HCT116 (cell line): ENCODE results near the gene ELFN1. TPM values are rescaled to one million over a fixed set of nuclear protein-coding genes. Genes with fewer than 3 reads are reported as not detected.

ENCODE experiments used
- ATAC-seq: fragments of 200-7000 bp; cut with Tn5 transposase; 2 replicates; pipeline ENCODE4 v1.9.1; 2020; ENCODE audit warnings: mild to moderate bottlenecking, moderate library complexity
- BruUV-seq: library from RNA; stranded (reverse); fragments of 400-500 nt; replicated peaks from 2 replicates; lab custom pipeline; 2021; lab: Mats Ljungman, UMichigan
- CTCF ChIA-PET: fragments of 300-600 bp; sonication (Branson Sonifier 250); formaldehyde crosslinking; loops from one replicate; lab custom pipeline; 2021; ENCODE audit warnings: antibody characterized with exemption; lab: Charles Lee
- POLR2A ChIA-PET: fragments of 300-600, 350-600 bp; sonication (Branson Sonifier 250); formaldehyde crosslinking; loops from one replicate; lab custom pipeline; 2021; ENCODE audit warnings: antibody characterized with exemption; lab: Charles Lee
- RAD21 ChIA-PET, 2 experiments: fragments of 300-600 bp; sonication (Branson Sonifier 250); formaldehyde crosslinking; loops; one replicate each; lab custom pipeline; 2023; ENCODE audit warnings: low total read pairs in 2 of 2; ENCODE audit not compliant: uncharacterized antibody in 2 of 2, unreplicated experiment in 2 of 2, low non-redundant PET in 1 of 2; lab: Charles Lee
- DNase-seq: peaks from one replicate; pipeline ENCODE4 v3.0.0-alpha.2; 2010; ENCODE audit warnings: low read depth, low spot score
- H2AFZ ChIP-seq: fragments of 200-600 bp; shearing (Covaris generic), sonication (generic); 2 replicates; pipeline ENCODE4 v1.6.1; 2017; ENCODE audit warnings: low read depth, mixed run types, mixed read lengths, antibody characterized with exemption, low read length; ENCODE audit not compliant: poor library complexity, severe bottlenecking
- H3K27ac ChIP-seq: 2 replicates; pipeline ENCODE4 v1.5.1; 2012; ENCODE audit warnings: low read depth, low read length
- H3K27me3 ChIP-seq: fragments of 200-600 bp; sonication (generic); 2 replicates; pipeline ENCODE4 v1.6.1; 2016; ENCODE audit warnings: mixed run types, low read length, mixed read lengths; ENCODE audit not compliant: insufficient read depth
- H3K36me3 ChIP-seq, 2 experiments: fragments of 200-500 bp in 1 of 2; fragments of 200-600 bp in 1 of 2; sonication (Bioruptor generic) in 1 of 2; sonication (generic) in 1 of 2; 2 replicates each; pipeline versions ENCODE4 v1.5.1 to v1.6.1; 2014 to 2016; ENCODE audit warnings: low read length in 2 of 2, inconsistent platforms in 1 of 2, mixed read lengths in 1 of 2, mixed run types in 1 of 2; ENCODE audit not compliant: insufficient read depth in 2 of 2, control insufficient read depth in 1 of 2
- H3K4me1 ChIP-seq, 2 experiments: fragments of 200-600 bp in 1 of 2; sonication (generic) in 1 of 2; 2 replicates each; pipeline versions ENCODE4 v1.5.1 to v1.6.1; 2012 to 2017; ENCODE audit warnings: low read length in 2 of 2, inconsistent platforms in 1 of 2, mild to moderate bottlenecking in 1 of 2, mixed read lengths in 1 of 2, mixed run types in 1 of 2, moderate library complexity in 1 of 2; ENCODE audit not compliant: insufficient read depth in 2 of 2, control insufficient read depth in 1 of 2
- H3K4me2 ChIP-seq: fragments of 200-600 bp; sonication (generic); 2 replicates; pipeline ENCODE4 v1.6.1; 2017; ENCODE audit warnings: mixed run types, low read length, mixed read lengths
- H3K4me3 ChIP-seq, 2 experiments: fragments of 200-600 bp in 1 of 2; sonication (generic) in 1 of 2; replicated peaks in 1 of 2; 2 replicates each; pipeline ENCODE4 v1.5.1; 2011 to 2016; ENCODE audit warnings: low read length in 2 of 2, control low read depth in 1 of 2, low read depth in 1 of 2, mild to moderate bottlenecking in 1 of 2, mixed read lengths in 1 of 2, mixed run types in 1 of 2
- H3K79me2 ChIP-seq: fragments of 200-600 bp; sonication (generic); 2 replicates; pipeline ENCODE4 v1.6.1; 2017; ENCODE audit warnings: mild to moderate bottlenecking, mixed run types, low read length, moderate library complexity, mixed read lengths; ENCODE audit not compliant: insufficient read depth
- H3K9ac ChIP-seq: fragments of 200-600 bp; sonication (generic); 2 replicates; pipeline ENCODE4 v1.6.1; 2016; ENCODE audit warnings: low read length, mixed read lengths
- H3K9me2 ChIP-seq: fragments of 200-600 bp; sonication (generic), shearing (Covaris generic); 2 replicates; pipeline ENCODE4 v1.6.1; 2017; ENCODE audit warnings: mixed run types, mild to moderate bottlenecking, moderate library complexity; ENCODE audit not compliant: insufficient read depth
- H3K9me3 ChIP-seq, 2 experiments: fragments of 200-500 bp in 1 of 2; fragments of 200-600 bp in 1 of 2; sonication (Bioruptor generic) in 1 of 2; sonication (generic) in 1 of 2; 2 replicates each; pipeline ENCODE4 v1.6.1; 2014 to 2017; ENCODE audit warnings: low read length in 2 of 2, mixed read lengths in 2 of 2, inconsistent platforms in 1 of 2, low read depth in 1 of 2, mild to moderate bottlenecking in 1 of 2, mixed run types in 1 of 2, moderate library complexity in 1 of 2; ENCODE audit not compliant: control insufficient read depth in 1 of 2, insufficient read depth in 1 of 2
- H4K20me1 ChIP-seq: fragments of 200-600 bp; sonication (generic), shearing (Covaris generic); 2 replicates; pipeline ENCODE4 v1.6.1; 2017; ENCODE audit warnings: mixed run types, mild to moderate bottlenecking, moderate library complexity; ENCODE audit not compliant: insufficient read depth
- CEBPB ChIP-seq: IDR thresholded peaks from 2 replicates; pipeline ENCODE4 v1.6.1; 2012; ENCODE audit warnings: low read depth
- CTCF ChIP-seq, 3 experiments: fragments of 200-600 bp in 1 of 3; sonication (generic) in 1 of 3; IDR thresholded peaks in 2 of 3; conservative IDR thresholded peaks in 1 of 3; 2 replicates each; pipeline ENCODE4 v1.5.1; 2012 to 2017; ENCODE audit warnings: low read depth in 2 of 3, low read length in 2 of 3, antibody characterized with exemption in 1 of 3, borderline replicate concordance in 1 of 3, control low read depth in 1 of 3, mild to moderate bottlenecking in 1 of 3, mixed read lengths in 1 of 3, mixed run types in 1 of 3, moderate library complexity in 1 of 3; ENCODE audit not compliant: insufficient read depth in 1 of 3
- EGR1 ChIP-seq: IDR thresholded peaks from 2 replicates; pipeline ENCODE4 v1.6.1; 2012; ENCODE audit warnings: low read depth
- EZH2phosphoT487 ChIP-seq: fragments of 200-600 bp; IDR thresholded peaks from 2 replicates; pipeline ENCODE4 v1.6.1; 2018; ENCODE audit warnings: antibody characterized with exemption, borderline replicate concordance
- JUND ChIP-seq: IDR thresholded peaks from 2 replicates; pipeline ENCODE4 v1.6.1; 2012
- MAX ChIP-seq: IDR thresholded peaks from 2 replicates; pipeline ENCODE4 v1.6.1; 2012
- POLR2A ChIP-seq: IDR thresholded peaks from 2 replicates; pipeline ENCODE4 v1.7.0; 2011; ENCODE audit warnings: borderline replicate concordance; ENCODE audit not compliant: insufficient read depth, insufficient read length; ENCODE audit errors: extremely low read depth
- POLR2AphosphoS5 ChIP-seq: IDR thresholded peaks from 2 replicates; pipeline ENCODE4 v1.6.1; 2011; ENCODE audit warnings: mild to moderate bottlenecking, low read depth, low read length, moderate library complexity
- RAD21 ChIP-seq: IDR thresholded peaks from 2 replicates; pipeline ENCODE4 v1.6.1; 2012; ENCODE audit warnings: low read depth, mild to moderate bottlenecking
- SIN3A ChIP-seq: IDR thresholded peaks from 2 replicates; pipeline ENCODE4 v1.6.1; 2012; ENCODE audit warnings: low read depth
- SP1 ChIP-seq: IDR thresholded peaks from 2 replicates; pipeline ENCODE4 v1.6.1; 2012; ENCODE audit warnings: low read depth
- SRF ChIP-seq: IDR thresholded peaks from 2 replicates; pipeline ENCODE4 v1.6.1; 2012; ENCODE audit warnings: low read depth
- TCF7L2 ChIP-seq: IDR thresholded peaks from 2 replicates; pipeline ENCODE4 v1.7.0; 2011; ENCODE audit warnings: borderline replicate concordance, inconsistent platforms; ENCODE audit not compliant: insufficient read depth, insufficient read length; ENCODE audit errors: extremely low read depth
- YY1 ChIP-seq: IDR thresholded peaks from 2 replicates; pipeline ENCODE4 v1.6.1; 2011; ENCODE audit warnings: low read length, low read depth, moderate library complexity, mild to moderate bottlenecking; ENCODE audit not compliant: insufficient replicate concordance; ENCODE audit errors: extremely low read depth
- ZBTB33 ChIP-seq: IDR thresholded peaks from 2 replicates; pipeline ENCODE4 v1.6.1; 2011; ENCODE audit warnings: mild to moderate bottlenecking, low read length, moderate library complexity; ENCODE audit not compliant: insufficient replicate concordance; ENCODE audit errors: extremely low read depth
- ZNF274 ChIP-seq: fragments of 200-500 bp; sonication (Bioruptor generic); IDR thresholded peaks from 2 replicates; pipeline ENCODE4 v1.6.1; 2014; ENCODE audit warnings: mild to moderate bottlenecking, low read depth, low read length, inconsistent platforms
- intact Hi-C: fragments of 100-400 bp; cut with micrococcal nuclease; formaldehyde crosslinking; loops from 2 replicates; pipeline ENCODE4 v1.10.0; 2022
- total RNA-seq: library from RNA; stranded (reverse); gene quantifications from one replicate; pipeline ENCODE4 v1.2.1, GENCODE V29; 2021; ENCODE audit not compliant: unreplicated experiment

The ELFN1 gene
- total RNA-seq, 1 experiment from 2014 or later: 4.4 TPM

GRCh38 chr7:1651891-1652290 is 18.2 kb upstream of the ELFN1 start:
- ChIA-PET CTCF (interaction anchor here (1.2 kb wide), 1 partner anchor 13 kb away, joined by 8 read pairs; no protein-coding TSS in a partner anchor), RAD21 (no interaction called here), POLR2A (no interaction called here)
- no peaks in the 10 kb centered on the region for H3K9me2 ChIP-seq
- no peak overlapping the region for H3K9ac ChIP-seq
- H3K9me3 ChIP-seq: no peaks in the 10 kb centered on the region
- no peaks in the 10 kb centered on the region for H3K79me2 ChIP-seq
- intact Hi-C loops: no loop called here
- no TSS peak for BruUV-seq
- no peaks in the 10 kb centered on the region for H4K20me1 ChIP-seq
- no peak overlapping the region for H3K4me2 ChIP-seq
- no peaks in the 10 kb centered on the region for H3K27me3 ChIP-seq
- DNase-seq (no peak), ATAC-seq (no peak)
- peaks cover 0 to 7% of the 10 kb centered on the region in 2 experiments; a peak in 2 of 4 replicates for H3K4me1 ChIP-seq
- H2AFZ ChIP-seq: no peak overlapping the region
- H3K4me3 ChIP-seq: no peak overlapping the region
- no peaks in the 10 kb centered on the region for H3K36me3 ChIP-seq
- no peak overlapping the region for H3K27ac ChIP-seq
- TF ChIP-seq TCF7L2: no peak
- no peak for TF ChIP-seq MAX
- TF ChIP-seq CEBPB: no peak
- TF ChIP-seq SIN3A: no peak
- TF ChIP-seq SRF: no peak
- no peak for TF ChIP-seq POLR2AphosphoS5
- TF ChIP-seq POLR2A: no peak
- TF ChIP-seq ZNF274: no peak
- TF ChIP-seq RAD21: no peak

- intact Hi-C loops: no loop called here
- CTCF ChIA-PET: no interaction called here
- no peak for DNase-seq
- no peak overlapping the region for H3K4me3 ChIP-seq
- H3K27ac ChIP-seq: no peak overlapping the region
- no peak for ATAC-seq
- H3K27me3 ChIP-seq: no peaks in the 10 kb centered on the region
- no peaks in the 10 kb centered on the region for H4K20me1 ChIP-seq
- H3K9me2 ChIP-seq: no peaks in the 10 kb centered on the region
- no peak overlapping the region for H3K9ac ChIP-seq
- POLR2A ChIA-PET: no interaction called here
- no peaks in the 10 kb centered on the region for H3K36me3 ChIP-seq
- H3K9me3 ChIP-seq: no peaks in the 10 kb centered on the region
- no peaks in the 10 kb centered on the region for H3K79me2 ChIP-seq
- peaks cover 0 to 5% of the 10 kb centered on the region in 2 experiments; a peak in 2 of 4 replicates for H3K4me1 ChIP-seq
- no peak overlapping the region for H3K4me2 ChIP-seq
- TF ChIP-seq EGR1 (no peak), ZNF274 (no peak), SP1 (no peak), POLR2AphosphoS5 (no peak), TCF7L2 (no peak), EZH2phosphoT487 (no peak), SIN3A (no peak), SRF (no peak), MAX (no peak), JUND (no peak), CTCF (IDR thresholded peaks at IDR 0.05 in 2 of 3, conservative IDR thresholded peaks at IDR 0.05 in 1 of 3; ENCODE audit: borderline replicate concordance in 1 of 3, insufficient read depth in 1 of 3, low read depth in 2 of 3, low read length in 2 of 3) (no peak), RAD21 (no peak), YY1 (no peak), ZBTB33 (no peak)
- TF ChIP-seq, all 23 proteins: peak for 0
- BruUV-seq: no TSS peak
- H2AFZ ChIP-seq: no peak overlapping the region
- RAD21 ChIA-PET: no interaction called here
These were observed 16.6 kb upstream of the ELFN1 start for GRCh38 chr7:1653500-1653899.
